Parathyroid adenoma (tissue), 2 donors: ENCODE results near the gene LRRC1.

Experiments used
- H2AFZ ChIP-seq: fragments of 300-600 bp; sonication (generic); one replicate; pipeline ENCODE4 v1.7.0; 2017; ENCODE audit warnings: antibody characterized with exemption, mild to moderate bottlenecking
- H3K27ac ChIP-seq: fragments of 300-600 bp; sonication (generic); one replicate; pipeline ENCODE4 v1.7.0; 2017
- H3K27me3 ChIP-seq: fragments of 300-600 bp; sonication (generic); one replicate; pipeline ENCODE4 v1.7.0; 2017; ENCODE audit warnings: low read length; ENCODE audit not compliant: control insufficient read depth, insufficient read depth
- H3K36me3 ChIP-seq: fragments of 300-600 bp; sonication (generic); one replicate; pipeline ENCODE4 v1.7.0; 2017; ENCODE audit warnings: low read length; ENCODE audit not compliant: control insufficient read depth, insufficient read depth
- H3K4me1 ChIP-seq: fragments of 300-600 bp; sonication (generic); one replicate; pipeline ENCODE4 v1.7.0; 2017; ENCODE audit warnings: control low read depth
- H3K4me2 ChIP-seq: fragments of 300-600 bp; sonication (generic); one replicate; pipeline ENCODE4 v1.7.0; 2017; ENCODE audit warnings: low read length
- H3K4me3 ChIP-seq: fragments of 300-600 bp; sonication (generic); one replicate; pipeline ENCODE4 v1.7.0; 2017; ENCODE audit warnings: low read depth, low read length
- H3K79me2 ChIP-seq: fragments of 300-600 bp; sonication (generic); one replicate; pipeline ENCODE4 v1.7.0; 2017; ENCODE audit warnings: control low read depth
- H3K9ac ChIP-seq: fragments of 300-600 bp; sonication (generic); one replicate; pipeline ENCODE4 v1.7.0; 2017; ENCODE audit warnings: mild to moderate bottlenecking
- H3K9me3 ChIP-seq: fragments of 300-600 bp; sonication (generic); one replicate; pipeline ENCODE4 v1.7.0; 2017; ENCODE audit warnings: low read length; ENCODE audit not compliant: control insufficient read depth
- TF ChIP-seq, protein P1 (sequence below): fragments of 300-600 bp; sonication (generic); IDR thresholded peaks from one replicate; pipeline ENCODE4 v1.7.0; 2017; ENCODE audit warnings: antibody characterized with exemption, mild to moderate bottlenecking
- donor health status: primary hyperparathyroidism.

Gene LRRC1

DNA sequence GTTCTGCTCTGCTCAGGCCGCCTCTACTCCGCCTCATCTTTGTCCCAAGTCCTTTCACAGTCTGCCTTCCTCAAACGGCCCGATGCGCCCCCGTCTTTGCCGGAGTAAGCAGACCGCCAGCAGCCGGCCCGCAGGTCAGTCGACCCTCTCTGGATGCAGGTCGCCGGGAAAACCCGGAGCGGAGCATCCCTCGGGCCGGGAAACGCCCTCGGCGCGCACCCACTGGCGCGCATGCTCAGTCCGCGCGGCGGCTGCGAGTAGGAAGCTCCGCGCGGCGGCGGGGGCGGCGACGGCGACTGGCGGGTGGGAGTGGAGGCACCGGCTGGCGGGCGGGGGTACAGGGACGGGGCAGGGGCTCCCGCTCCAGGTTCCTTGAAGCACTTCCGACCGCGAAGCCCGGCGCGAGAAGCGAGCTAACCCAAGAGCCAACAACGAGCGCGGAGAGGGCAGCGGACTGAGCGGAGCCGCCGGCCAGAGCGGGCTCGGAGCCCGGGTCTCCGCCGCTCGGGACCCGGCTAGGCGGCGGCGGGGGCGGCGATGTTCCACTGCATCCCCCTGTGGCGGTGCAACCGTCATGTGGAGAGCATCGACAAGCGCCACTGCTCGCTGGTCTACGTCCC is at the start of gene LRRC1:
TSS of gene LRRC1 (plus strand) at position 286 of the 620 bp plus-strand sequence. CDS start at position 538, 252 bp downstream.
- peak within 1 kb of the TSS; percentile 79 for H3K27ac ChIP-seq
- no peaks in the 10 kb centered on the region for H3K27me3 ChIP-seq
- peaks cover 29% of the 10 kb centered on the region for H3K79me2 ChIP-seq
- H3K4me2 ChIP-seq, result peak within 1 kb of the TSS; percentile 94
- H3K4me3 ChIP-seq, result peak within 1 kb of the TSS; percentile 74
- peak within 1 kb of the TSS; percentile 19 for H3K9ac ChIP-seq
- H2AFZ ChIP-seq, result peak within 1 kb of the TSS; percentile 85
- H3K4me1 ChIP-seq, result peaks cover 3% of the 10 kb centered on the region
- H3K36me3 ChIP-seq, result no peaks in the 10 kb centered on the region
- TF ChIP-seq, protein P1, sequence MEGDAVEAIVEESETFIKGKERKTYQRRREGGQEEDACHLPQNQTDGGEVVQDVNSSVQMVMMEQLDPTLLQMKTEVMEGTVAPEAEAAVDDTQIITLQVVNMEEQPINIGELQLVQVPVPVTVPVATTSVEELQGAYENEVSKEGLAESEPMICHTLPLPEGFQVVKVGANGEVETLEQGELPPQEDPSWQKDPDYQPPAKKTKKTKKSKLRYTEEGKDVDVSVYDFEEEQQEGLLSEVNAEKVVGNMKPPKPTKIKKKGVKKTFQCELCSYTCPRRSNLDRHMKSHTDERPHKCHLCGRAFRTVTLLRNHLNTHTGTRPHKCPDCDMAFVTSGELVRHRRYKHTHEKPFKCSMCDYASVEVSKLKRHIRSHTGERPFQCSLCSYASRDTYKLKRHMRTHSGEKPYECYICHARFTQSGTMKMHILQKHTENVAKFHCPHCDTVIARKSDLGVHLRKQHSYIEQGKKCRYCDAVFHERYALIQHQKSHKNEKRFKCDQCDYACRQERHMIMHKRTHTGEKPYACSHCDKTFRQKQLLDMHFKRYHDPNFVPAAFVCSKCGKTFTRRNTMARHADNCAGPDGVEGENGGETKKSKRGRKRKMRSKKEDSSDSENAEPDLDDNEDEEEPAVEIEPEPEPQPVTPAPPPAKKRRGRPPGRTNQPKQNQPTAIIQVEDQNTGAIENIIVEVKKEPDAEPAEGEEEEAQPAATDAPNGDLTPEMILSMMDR, result no peak
- no peaks in the 10 kb centered on the region for H3K9me3 ChIP-seq

DNA sequence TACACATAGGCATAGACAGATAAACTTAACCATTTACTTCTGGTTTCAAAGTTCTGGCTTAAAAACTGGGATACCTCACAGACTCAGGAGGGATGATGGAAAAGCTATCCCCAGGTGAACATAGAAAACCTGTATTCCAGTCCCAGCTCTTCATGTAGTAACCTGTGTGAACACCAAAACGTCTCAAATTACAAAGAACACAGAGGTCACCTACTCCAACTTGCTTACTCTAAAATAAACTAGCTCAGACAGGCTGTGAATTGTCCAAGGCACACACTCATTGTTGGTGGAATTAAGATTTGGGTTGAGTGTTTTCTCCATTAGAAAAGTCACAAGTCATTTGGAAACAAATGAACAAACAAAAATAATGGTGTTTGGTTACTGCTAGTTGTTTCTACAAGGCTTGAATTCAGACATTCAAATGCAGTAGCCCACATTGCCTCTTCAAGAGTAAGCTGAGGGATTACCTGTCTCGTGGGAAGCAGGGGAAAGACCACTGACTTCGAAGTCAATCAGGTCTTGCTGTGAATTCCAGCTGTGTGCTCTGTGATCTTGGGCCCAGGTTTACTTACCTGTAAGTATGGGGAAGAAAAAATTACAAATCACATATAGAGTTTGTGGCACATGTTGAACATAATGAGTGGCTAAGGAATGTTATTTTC is 48.2 kb upstream of the LRRC1 start:
- no peak overlapping the region for H3K4me3 ChIP-seq
- no peak overlapping the region for H3K27ac ChIP-seq
- H3K4me1 ChIP-seq, result peaks cover 2% of the 10 kb centered on the region
- no peaks in the 10 kb centered on the region for H3K27me3 ChIP-seq
- no peaks in the 10 kb centered on the region for H3K36me3 ChIP-seq
- H3K9me3 ChIP-seq, result no peaks in the 10 kb centered on the region
- no peak overlapping the region for H3K9ac ChIP-seq
- no peaks in the 10 kb centered on the region for H3K79me2 ChIP-seq
- no peak overlapping the region for H3K4me2 ChIP-seq
- no peak overlapping the region for H2AFZ ChIP-seq
- TF ChIP-seq, protein P1, result no peak

GRCh38 chr6:53750052-53750650 is 44.7 kb upstream of the LRRC1 start:
- H3K36me3 ChIP-seq, result no peaks in the 10 kb centered on the region

GRCh38 chr6:53751417-53751816 is 43.4 kb upstream of the LRRC1 start:
- H3K4me3 ChIP-seq, result no peak overlapping the region
- no peak overlapping the region for H3K9ac ChIP-seq
- no peaks in the 10 kb centered on the region for H3K36me3 ChIP-seq
- no peaks in the 10 kb centered on the region for H3K79me2 ChIP-seq
- no peaks in the 10 kb centered on the region for H3K9me3 ChIP-seq
- TF ChIP-seq, protein P1, result no peak
- no peak overlapping the region for H3K27ac ChIP-seq
- no peaks in the 10 kb centered on the region for H3K27me3 ChIP-seq
- H3K4me1 ChIP-seq, result peaks cover 2% of the 10 kb centered on the region
- H3K4me2 ChIP-seq, result no peak overlapping the region
- no peak overlapping the region for H2AFZ ChIP-seq

More at GRCh38 chr6:53750052-53750650, 44.7 kb upstream of the LRRC1 start:
- TF ChIP-seq, protein P1, result no peak
- H3K27me3 ChIP-seq, result no peaks in the 10 kb centered on the region
- H3K4me1 ChIP-seq, result peaks cover 2% of the 10 kb centered on the region
- no peaks in the 10 kb centered on the region for H3K9me3 ChIP-seq
- H3K4me3 ChIP-seq, result no peak overlapping the region
- no peak overlapping the region for H2AFZ ChIP-seq
- H3K27ac ChIP-seq, result no peak overlapping the region
- H3K9ac ChIP-seq, result no peak overlapping the region
- H3K4me2 ChIP-seq, result no peak overlapping the region
- H3K79me2 ChIP-seq, result no peaks in the 10 kb centered on the region
